ENCODE measurements around the gene MAT2B. TPM values are rescaled to one million over a fixed set of nuclear protein-coding genes. Genes with fewer than 3 reads are reported as not detected.

The MAT2B gene
- polyA plus RNA-seq, 3 donors = 34.8 to 165 (median 142) TPM

- Histone ChIP-seq H3K9ac (ENCODE audit: insufficient read depth, low read length, poor library complexity, severe bottlenecking) (peak overlapping the region; percentile 93), H3K4me3 (replicated peaks in 1 of 3; ENCODE audit: low read depth in 2 of 3, low read length in 3 of 3) (peak overlapping the region; percentile 76 to 92 (median 81)), H3K36me3 (replicated peaks in 1 of 2; ENCODE audit: control insufficient read depth in 1 of 2, insufficient read depth in 2 of 2, low read length in 2 of 2) (peaks cover 8 to 20% of the 10 kb centered on the region in 2 donors), H3K4me1 (ENCODE audit: control insufficient read depth in 1 of 2, insufficient read depth in 2 of 2, low read length in 2 of 2) (peaks cover 24 to 33% of the 10 kb centered on the region in 2 donors), H3K79me2 (ENCODE audit: insufficient read depth, low read length) (peaks cover 69% of the 10 kb centered on the region), H4K20me1 (ENCODE audit: insufficient read depth, low read length) (no peaks in the 10 kb centered on the region), H3K4me2 (replicated peaks; ENCODE audit: extremely low read depth, low read length, poor library complexity, severe bottlenecking) (peak overlapping the region; percentile 96), H3K27ac (ENCODE audit: low read depth in 1 of 2, low read length in 2 of 2) (peak overlapping the region; percentile 94 to 99), H3K9me3 (replicated peaks in 1 of 2; ENCODE audit: control insufficient read depth in 1 of 2, insufficient read depth in 1 of 2, low read length in 2 of 2) (no peaks in the 10 kb centered on the region), H3K27me3 (ENCODE audit: control insufficient read depth in 2 of 2, insufficient read depth in 2 of 2, low read length in 2 of 2) (no peaks in the 10 kb centered on the region), H2AFZ (ENCODE audit: insufficient read depth, low read depth, low read length, poor library complexity, severe bottlenecking) (peak overlapping the region; percentile 97)
- TF ChIP-seq CTCF (IDR thresholded peaks at IDR 0.05) = no peak
- Mint-ChIP-seq H3K27me3 (ENCODE audit: low read depth in 3 of 3) (peaks cover 0 to 4% (median 0%) of the 10 kb centered on the region in 3 donors), H3K36me3 (peaks cover 23 to 24% of the 10 kb centered on the region in 2 donors), H3K27ac (peak overlapping the region; percentile 97 to 100 (median 99)), H3K4me3 (peak overlapping the region; percentile 92 to 96), H3K9me3 (peaks cover 0 to 1% (median 0%) of the 10 kb centered on the region in 7 donors), H3K4me1 (peaks cover 30% of the 10 kb centered on the region)
- DNase-seq = no peak
- WGBS (ENCODE audit: insufficient coverage) = 0% methylated on average over 8 of the region's 12 CpGs
- intact Hi-C loops (cut with micrococcal nuclease) = no loop called here
Observed at GRCh38 chr5:163459462-163459818, 46.0 kb upstream of the MAT2B start.

- peak within 1 kb of the TSS; percentile 94 to 99 for H3K27ac ChIP-seq (ENCODE audit: low read depth in 1 of 2, low read length in 2 of 2)
- WGBS (ENCODE audit: insufficient coverage) = under 1% methylated on average over 58 of the region's 59 CpGs
- H4K20me1 ChIP-seq (ENCODE audit: insufficient read depth, low read length) = no peaks in the 10 kb centered on the region
- intact Hi-C loops (cut with micrococcal nuclease) = loop anchor here (2.0 kb wide), 2 partner anchors 23 to 45 kb away; partner anchors contain the start of genes MAT2B (in 2 of the 2) and CCNG1 (in 1 of the 2)
- H3K27ac Mint-ChIP-seq = peak within 1 kb of the TSS; percentile 97 to 100 (median 99)
- peaks cover 30% of the 10 kb centered on the region for H3K4me1 Mint-ChIP-seq
- H3K36me3 ChIP-seq (replicated peaks in 1 of 2; ENCODE audit: control insufficient read depth in 1 of 2, insufficient read depth in 2 of 2, low read length in 2 of 2) = peaks cover 4 to 15% of the 10 kb centered on the region in 2 donors
- H3K4me1 ChIP-seq (ENCODE audit: control insufficient read depth in 1 of 2, insufficient read depth in 2 of 2, low read length in 2 of 2) = peaks cover 24 to 33% of the 10 kb centered on the region in 2 donors
- peaks cover 0 to 4% (median 0%) of the 10 kb centered on the region in 3 donors for H3K27me3 Mint-ChIP-seq (ENCODE audit: low read depth in 3 of 3)
- peak within 1 kb of the TSS; percentile 93 for H3K9ac ChIP-seq (ENCODE audit: insufficient read depth, low read length, poor library complexity, severe bottlenecking)
- no peak for TF ChIP-seq CTCF (IDR thresholded peaks at IDR 0.05)
- peak within 1 kb of the TSS; percentile 98 for H3K4me2 ChIP-seq (replicated peaks; ENCODE audit: extremely low read depth, low read length, poor library complexity, severe bottlenecking)
- peak; percentile 96 to 98 (median 98) for DNase-seq
- no peaks in the 10 kb centered on the region for H3K9me3 ChIP-seq (replicated peaks in 1 of 2; ENCODE audit: control insufficient read depth in 1 of 2, insufficient read depth in 1 of 2, low read length in 2 of 2)
- peaks cover 0 to 1% (median 0%) of the 10 kb centered on the region in 7 donors for H3K9me3 Mint-ChIP-seq
- no peaks in the 10 kb centered on the region for H3K27me3 ChIP-seq (ENCODE audit: control insufficient read depth in 2 of 2, insufficient read depth in 2 of 2, low read length in 2 of 2)
- peak within 1 kb of the TSS; percentile 97 for H2AFZ ChIP-seq (ENCODE audit: insufficient read depth, low read depth, low read length, poor library complexity, severe bottlenecking)
- peak within 1 kb of the TSS; percentile 92 to 96 for H3K4me3 Mint-ChIP-seq
- peak within 1 kb of the TSS; percentile 76 to 98 (median 92) for H3K4me3 ChIP-seq (replicated peaks in 1 of 3; ENCODE audit: low read depth in 2 of 3, low read length in 3 of 3)
- peaks cover 21% of the 10 kb centered on the region in 2 donors for H3K36me3 Mint-ChIP-seq
- H3K79me2 ChIP-seq (ENCODE audit: insufficient read depth, low read length) = peaks cover 74% of the 10 kb centered on the region
Observed at GRCh38 chr5:163459819-163460561, 45.4 kb upstream of the MAT2B start, which contains the start of gene NUDCD2. Gene NUDCD2 (minus strand): TSS chr5:163460102. CDS start chr5:163460050, 52 bp downstream.
